Smooth muscle cell (in vitro differentiated cells): Measurements from ENCODE around the gene B4GALT6. TPM values are rescaled to one million over a fixed set of nuclear protein-coding genes. Genes with fewer than 3 reads are reported as not detected.

Experiments used
- DNase-seq: peaks from one replicate; lab custom pipeline; 2025; ENCODE audit not compliant: unreplicated experiment; lab: John Stamatoyannopoulos, UW
- H2AFZ ChIP-seq: fragments of 200-600 bp; sonication (generic); 2 replicates; pipeline ENCODE4 v1.6.0; 2016; ENCODE audit warnings: antibody characterized with exemption, low read depth, mild to moderate bottlenecking
- H3F3A ChIP-seq: fragments of 200-600 bp; sonication (generic); 2 replicates; pipeline ENCODE4 v1.6.0; 2017; ENCODE audit warnings: antibody characterized with exemption, low read depth
- H3K27ac ChIP-seq: fragments of 200-600 bp; sonication (generic); 2 replicates; pipeline ENCODE4 v1.5.1; 2016; ENCODE audit warnings: low read depth, mild to moderate bottlenecking
- H3K27me3 ChIP-seq: fragments of 200-600 bp; sonication (generic); 2 replicates; pipeline ENCODE4 v1.6.1; 2016; ENCODE audit warnings: low read depth, mild to moderate bottlenecking
- H3K36me3 ChIP-seq: fragments of 200-600 bp; sonication (generic); 2 replicates; pipeline ENCODE4 v1.5.1; 2016; ENCODE audit warnings: low read depth
- H3K4me1 ChIP-seq: fragments of 200-600 bp; sonication (generic); 2 replicates; pipeline ENCODE4 v1.5.1; 2016; ENCODE audit warnings: low read depth
- H3K4me2 ChIP-seq: fragments of 200-600 bp; sonication (generic); 2 replicates; pipeline ENCODE4 v1.6.0; 2016; ENCODE audit warnings: mild to moderate bottlenecking
- H3K4me3 ChIP-seq: fragments of 200-600 bp; sonication (generic); 2 replicates; pipeline ENCODE4 v1.5.1; 2016; ENCODE audit warnings: mild to moderate bottlenecking
- H3K79me2 ChIP-seq: fragments of 200-600 bp; sonication (generic); 2 replicates; pipeline ENCODE4 v1.6.0; 2016; ENCODE audit warnings: low read depth, mild to moderate bottlenecking
- H3K9ac ChIP-seq: fragments of 200-600 bp; sonication (generic); 2 replicates; pipeline ENCODE4 v1.6.0; 2016; ENCODE audit warnings: low read depth
- H3K9me3 ChIP-seq: fragments of 200-600 bp; sonication (generic); replicated peaks from 2 replicates; pipeline ENCODE4 v1.5.1; 2016; ENCODE audit warnings: low read depth
- H4K20me1 ChIP-seq: fragments of 200-600 bp; sonication (generic); 2 replicates; pipeline ENCODE4 v1.6.0; 2016; ENCODE audit warnings: low read depth
- CTCF ChIP-seq: fragments of 200-600 bp; sonication (generic); IDR thresholded peaks from 2 replicates; pipeline ENCODE4 v1.5.1; 2017; ENCODE audit warnings: borderline replicate concordance, mild to moderate bottlenecking, antibody characterized with exemption; ENCODE audit not compliant: insufficient read depth, poor library complexity, severe bottlenecking
- WGBS: methylation state at CpG from one replicate; pipeline ENCODE4 v1.1.7; 2016; ENCODE audit warnings: low lambda C conversion rate; 5-methylcytosine and 5-hydroxymethylcytosine counted together
- polyA plus RNA-seq: library from polyadenylated mRNA; unstranded; fragments of >200 nt; fragmentation: Nextera tagmentation; extraction: Ambion mirVana; gene quantifications from 2 replicates; pipeline ENCODE4 v1.2.1, GENCODE V29; 2016
- total RNA-seq: library from RNA; depleted of rRNA; stranded (reverse); fragments of >200 nt; gene quantifications from 2 replicates; pipeline ENCODE4 v1.2.3, GENCODE V29; 2014

Gene B4GALT6
- total and polyA plus RNA-seq, 2 experiments from 2014 or later: 4.0 to 15.1 TPM

DNA sequence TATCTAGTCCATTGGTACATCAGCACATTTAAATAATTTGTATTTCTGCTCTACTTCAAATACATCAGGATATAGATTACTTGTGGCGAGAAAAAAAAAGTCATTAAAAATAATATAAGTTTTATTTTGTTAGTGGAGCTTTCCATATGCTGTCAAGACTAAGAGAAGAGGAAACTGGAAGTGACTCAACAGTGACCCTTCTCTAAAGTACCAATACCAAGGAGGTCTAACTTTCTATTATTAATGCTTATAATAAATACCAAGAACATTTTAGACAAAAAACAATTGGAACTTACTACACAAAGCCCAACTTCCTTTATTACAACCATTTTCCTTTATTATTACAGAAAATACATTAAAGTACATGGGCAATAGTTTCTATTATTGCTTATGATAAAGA lies 52.9 kb downstream of the B4GALT6 start:
- Histone ChIP-seq H3K27me3 (no peaks in the 10 kb centered on the region), H3K4me2 (no peak overlapping the region), H3K4me1 (no peaks in the 10 kb centered on the region), H3K27ac (no peak overlapping the region), H3K79me2 (no peaks in the 10 kb centered on the region), H2AFZ (no peak overlapping the region), H3F3A (no peaks in the 10 kb centered on the region), H3K9me3 (no peaks in the 10 kb centered on the region), H3K9ac (no peak overlapping the region), H4K20me1 (no peaks in the 10 kb centered on the region), H3K4me3 (no peak overlapping the region), H3K36me3 (no peaks in the 10 kb centered on the region)
- WGBS: 100% methylated on average over 1 of the region's 1 CpG
- no peak for TF ChIP-seq CTCF
- DNase-seq: no peak

DNA sequence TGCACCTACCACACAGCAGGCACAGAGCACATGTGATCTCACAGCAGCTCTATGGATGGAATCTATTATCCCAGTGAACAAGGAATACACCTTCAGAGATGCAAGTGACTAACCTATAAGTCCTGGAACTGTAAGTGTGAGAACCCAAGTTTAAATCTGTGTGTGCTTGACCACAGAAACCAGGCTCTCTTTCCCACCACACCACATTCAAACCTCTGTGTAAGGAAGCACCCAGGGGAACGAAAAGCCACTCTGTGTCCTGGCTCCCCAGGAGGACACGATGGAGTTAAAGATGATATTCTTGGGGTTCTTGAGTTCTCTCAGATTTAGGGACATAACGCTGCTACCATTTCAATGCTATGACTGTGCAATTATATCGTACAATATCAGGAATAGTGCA lies 53.8 kb downstream of the B4GALT6 start:
- H2AFZ ChIP-seq: no peak overlapping the region
- H3K27me3 ChIP-seq: no peaks in the 10 kb centered on the region
- no peaks in the 10 kb centered on the region for H3K4me1 ChIP-seq
- no peaks in the 10 kb centered on the region for H3F3A ChIP-seq
- H3K27ac ChIP-seq: no peak overlapping the region
- no peak for TF ChIP-seq CTCF
- no peak overlapping the region for H3K9ac ChIP-seq
- WGBS: 100% methylated on average over 4 of the region's 4 CpGs
- H3K79me2 ChIP-seq: no peaks in the 10 kb centered on the region
- no peak overlapping the region for H3K4me3 ChIP-seq
- no peak overlapping the region for H3K4me2 ChIP-seq
- no peaks in the 10 kb centered on the region for H3K36me3 ChIP-seq
- no peaks in the 10 kb centered on the region for H3K9me3 ChIP-seq
- no peaks in the 10 kb centered on the region for H4K20me1 ChIP-seq
- no peak for DNase-seq

GRCh38 chr18:31626409-31626808 lies 58.0 kb downstream of the B4GALT6 start:
- Histone ChIP-seq H3F3A (no peaks in the 10 kb centered on the region), H3K4me1 (no peaks in the 10 kb centered on the region), H3K79me2 (no peaks in the 10 kb centered on the region), H3K27ac (no peak overlapping the region), H3K9me3 (no peaks in the 10 kb centered on the region), H2AFZ (no peak overlapping the region), H3K4me3 (no peak overlapping the region), H3K4me2 (no peak overlapping the region), H3K27me3 (no peaks in the 10 kb centered on the region), H3K36me3 (no peaks in the 10 kb centered on the region), H4K20me1 (no peaks in the 10 kb centered on the region), H3K9ac (no peak overlapping the region)
- WGBS: 97% methylated on average over 6 of the region's 6 CpGs
- TF ChIP-seq CTCF: no peak
- no peak for DNase-seq

GRCh38 chr18:31624892-31625640 lies 59.3 kb downstream of the B4GALT6 start:
- no peaks in the 10 kb centered on the region for H3K9me3 ChIP-seq
- no peaks in the 10 kb centered on the region for H3K79me2 ChIP-seq
- H3K36me3 ChIP-seq: no peaks in the 10 kb centered on the region
- H3K27me3 ChIP-seq: no peaks in the 10 kb centered on the region
- TF ChIP-seq CTCF: no peak
- no peak overlapping the region for H3K4me3 ChIP-seq
- no peak for DNase-seq
- H3F3A ChIP-seq: no peaks in the 10 kb centered on the region
- WGBS: 92% methylated on average over 13 of the region's 13 CpGs
- H3K4me2 ChIP-seq: no peak overlapping the region
- H3K4me1 ChIP-seq: no peaks in the 10 kb centered on the region
- no peak overlapping the region for H3K9ac ChIP-seq
- no peaks in the 10 kb centered on the region for H4K20me1 ChIP-seq
- H2AFZ ChIP-seq: no peak overlapping the region
- no peak overlapping the region for H3K27ac ChIP-seq
